Glomerular endothelial cell (primary cell): ENCODE data around the gene HOXC12. TPM values are rescaled to one million over a fixed set of nuclear protein-coding genes. Genes with fewer than 3 reads are reported as not detected.

ENCODE experiments used
- DNase-seq: peaks from one replicate; pipeline ENCODE4 v3.0.0-alpha.2; 2011; ENCODE audit warnings: low read depth, low spot score; ENCODE audit errors: extremely low read depth
- total RNA-seq: library from RNA; depleted of rRNA; stranded (reverse); fragments of >200 nt; gene quantifications from 2 replicates; pipeline ENCODE4 v1.2.3, GENCODE V29; 2015

Gene HOXC12, protein sequence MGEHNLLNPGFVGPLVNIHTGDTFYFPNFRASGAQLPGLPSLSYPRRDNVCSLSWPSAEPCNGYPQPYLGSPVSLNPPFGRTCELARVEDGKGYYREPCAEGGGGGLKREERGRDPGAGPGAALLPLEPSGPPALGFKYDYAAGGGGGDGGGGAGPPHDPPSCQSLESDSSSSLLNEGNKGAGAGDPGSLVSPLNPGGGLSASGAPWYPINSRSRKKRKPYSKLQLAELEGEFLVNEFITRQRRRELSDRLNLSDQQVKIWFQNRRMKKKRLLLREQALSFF
- not detected in 2 replicates for total RNA-seq

DNA sequence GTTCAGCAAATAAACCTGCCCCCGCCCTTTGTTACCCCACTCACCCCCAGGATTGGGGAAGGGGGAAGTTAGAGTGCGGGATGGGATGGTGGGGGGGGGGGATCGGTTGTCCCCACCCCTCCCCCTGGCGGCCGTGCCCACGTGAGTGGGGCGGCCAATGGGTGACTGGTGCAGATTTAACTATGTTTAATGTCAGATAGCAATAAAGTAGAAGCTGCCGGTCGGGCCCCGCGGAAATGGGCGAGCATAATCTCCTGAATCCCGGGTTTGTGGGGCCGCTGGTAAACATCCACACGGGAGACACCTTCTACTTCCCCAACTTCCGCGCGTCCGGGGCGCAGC, at the start of gene HOXC12:
HOXC12 (plus strand) TSS at position 210 of the 342 bp plus-strand sequence; CDS start at position 237, 27 bp downstream.
- no peak for DNase-seq

DNA sequence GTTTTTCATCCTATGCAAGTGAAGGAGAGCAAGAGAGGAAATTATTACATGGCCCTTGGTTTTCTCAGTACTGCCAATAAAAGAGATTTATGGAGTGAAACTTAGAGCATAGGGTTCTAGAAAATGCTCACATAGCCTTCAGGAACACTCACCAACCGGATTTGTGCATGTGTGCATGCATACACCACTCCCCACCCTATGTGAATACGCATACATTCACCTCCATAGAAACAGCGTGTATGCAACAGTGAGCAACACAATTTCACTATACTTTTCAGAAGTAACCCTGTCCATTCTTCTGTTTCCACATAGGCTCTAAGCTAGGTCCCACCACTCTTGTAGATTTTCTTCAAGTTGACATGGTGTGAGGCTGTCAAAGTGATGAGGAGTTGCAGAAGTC, 47.6 kb upstream of the HOXC12 start:
- no peak for DNase-seq

DNA sequence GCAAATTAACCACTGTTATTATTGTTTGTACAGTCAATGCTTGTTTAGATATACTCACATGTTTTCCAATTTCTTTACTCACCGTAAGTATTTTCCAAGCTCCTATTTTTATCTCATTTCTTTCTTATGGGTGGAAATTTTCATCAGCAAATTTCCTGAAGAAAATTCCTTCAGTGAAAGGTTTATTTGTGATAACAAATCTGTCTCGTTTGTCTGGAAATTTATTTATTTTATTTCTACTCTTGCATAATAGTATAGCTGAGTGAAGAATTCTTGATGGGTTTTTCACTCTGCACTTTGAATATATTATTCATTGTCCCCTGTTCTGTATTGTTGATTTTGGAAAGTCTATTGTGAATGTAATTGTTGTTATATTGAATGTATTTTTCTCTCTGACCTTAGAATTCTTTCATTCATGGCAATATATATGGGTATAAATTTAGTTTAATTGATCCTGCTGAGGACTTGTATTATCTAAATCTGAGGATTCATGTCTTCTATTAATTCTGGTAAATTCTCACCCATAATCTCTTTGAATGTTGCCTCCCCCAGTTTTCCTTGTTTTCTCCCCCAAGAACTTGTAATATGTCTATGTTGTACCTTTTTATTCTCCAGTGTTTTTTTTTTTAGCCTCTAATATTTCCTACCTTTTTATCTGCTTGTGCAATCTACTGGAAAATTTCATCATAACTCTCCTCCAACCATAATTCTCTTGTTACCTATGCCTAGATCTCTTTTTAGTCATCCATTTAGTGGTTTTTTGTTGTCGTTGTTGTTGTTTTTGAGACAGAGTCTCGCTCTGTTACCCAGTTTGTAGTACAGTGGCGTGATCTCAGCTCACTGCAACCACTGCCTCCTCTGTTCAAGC, 37.7 kb upstream of the HOXC12 start:
- DNase-seq, result no peak

DNA sequence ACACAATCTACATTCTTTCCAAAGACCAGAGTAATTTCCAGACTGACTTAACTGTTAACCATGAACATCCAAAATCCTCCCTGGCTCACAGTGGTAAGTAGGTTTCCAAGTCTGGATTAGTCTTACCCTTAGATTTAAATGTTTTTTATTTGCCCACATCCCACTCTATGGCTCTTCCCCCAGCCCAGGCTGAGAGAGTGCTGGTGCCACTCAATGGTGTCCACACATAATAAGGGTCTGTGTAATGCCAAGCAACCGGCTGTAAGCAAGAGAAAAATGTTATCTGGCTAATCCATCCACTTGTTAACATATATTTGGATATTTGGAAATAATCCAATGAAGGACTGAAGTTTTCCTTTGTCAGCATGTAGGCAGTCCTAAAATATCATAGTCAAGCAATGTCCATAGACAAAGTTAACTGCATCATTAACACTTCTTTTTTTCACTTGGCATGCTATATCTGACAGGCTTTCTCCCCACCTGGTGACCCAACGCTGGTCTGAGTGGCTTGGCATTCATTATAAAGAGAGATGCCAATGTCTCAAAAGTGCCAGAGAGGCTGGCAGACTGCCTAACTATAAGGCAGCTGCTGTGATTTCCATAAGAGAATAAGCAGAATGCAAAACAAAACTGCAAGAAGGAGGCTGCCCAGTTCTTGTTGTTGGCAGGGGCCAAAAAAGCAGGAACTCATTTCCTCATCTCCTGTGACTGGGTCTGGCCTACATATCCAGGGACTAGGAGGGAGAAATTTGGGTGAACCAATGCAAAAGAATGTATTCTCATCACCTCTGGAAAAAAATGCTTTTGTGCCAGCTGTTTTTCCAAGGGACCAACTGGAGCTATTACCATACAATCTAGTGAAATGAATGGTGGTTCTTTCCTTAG, 29.9 kb upstream of the HOXC12 start:
- no peak for DNase-seq

DNA sequence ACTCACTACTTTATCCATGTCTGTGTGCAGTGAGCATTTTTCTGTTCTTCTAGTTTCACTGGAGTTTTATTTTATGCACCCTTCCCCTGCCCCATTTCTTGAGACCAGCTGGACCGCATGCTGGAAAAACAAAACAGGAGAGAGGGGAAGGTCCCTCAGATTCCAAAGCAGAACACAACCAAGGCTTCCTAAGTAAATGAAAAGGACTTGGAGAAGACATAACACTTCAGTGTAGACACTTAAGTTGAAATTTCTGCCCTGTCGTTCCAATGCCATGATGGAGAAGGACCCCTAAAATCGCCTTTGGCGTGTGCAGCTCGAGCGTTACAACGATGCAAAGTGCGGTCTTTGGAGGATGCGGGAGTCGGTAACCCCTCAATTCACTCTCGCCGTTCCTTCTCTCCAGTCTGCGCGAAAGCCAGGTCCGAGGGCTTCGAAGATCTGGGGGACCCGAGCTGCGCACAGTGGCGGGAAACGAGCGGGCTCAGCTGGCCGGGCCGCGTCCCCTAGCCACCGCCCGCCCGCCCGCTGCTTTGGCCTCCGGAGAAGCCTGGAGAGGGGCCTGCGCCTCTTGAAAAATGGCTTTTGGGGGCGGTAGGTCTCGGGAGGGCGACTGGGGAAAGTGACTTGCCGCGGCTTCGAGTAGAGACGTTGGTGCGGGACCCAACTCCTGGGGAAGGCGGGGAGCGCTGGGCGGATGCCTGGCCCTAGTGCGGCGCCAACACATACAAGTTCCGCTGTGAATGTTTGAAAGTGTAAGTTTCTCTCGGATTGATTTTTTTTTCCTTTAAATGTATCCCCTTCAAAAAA, 27.3 kb upstream of the HOXC12 start:
- DNase-seq, result no peak

DNA sequence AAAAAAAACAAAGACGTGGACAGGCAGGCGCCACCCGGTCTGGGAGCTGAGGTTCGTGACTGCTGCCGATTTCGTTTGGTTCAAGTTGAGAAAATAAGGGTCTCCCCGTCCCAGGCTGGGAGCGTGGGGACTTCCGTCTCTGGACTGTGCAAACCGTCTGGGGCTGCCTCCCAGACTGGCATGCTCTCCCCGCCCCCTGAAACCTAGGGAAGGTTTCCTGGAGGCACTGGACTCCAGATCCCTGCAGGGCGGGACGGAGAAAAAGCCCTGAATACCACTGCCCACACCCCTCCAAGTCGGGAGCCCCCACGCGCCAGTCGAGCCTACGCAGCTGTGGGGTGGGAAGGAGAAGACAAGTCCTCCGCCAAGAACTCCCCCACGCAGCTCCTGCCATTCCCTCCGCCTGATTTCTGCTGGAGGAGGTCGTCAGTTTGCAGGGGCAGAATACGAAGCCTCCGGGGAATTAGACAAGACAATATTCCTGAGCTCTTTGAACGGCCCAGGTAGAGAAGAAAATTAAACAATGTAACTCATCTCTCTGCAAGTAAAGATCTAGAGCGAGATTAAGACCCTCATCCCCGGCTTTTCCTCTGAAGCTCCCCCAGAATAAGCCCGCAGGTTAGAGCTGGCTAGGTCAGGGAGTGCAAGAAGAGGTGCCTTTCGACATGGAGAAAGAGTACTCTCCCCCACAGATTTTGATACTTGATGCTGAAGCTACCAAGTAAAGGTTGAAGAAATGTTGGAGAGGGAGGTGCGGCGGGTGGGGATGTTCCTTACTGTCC, 26.5 kb upstream of the HOXC12 start:
- no peak for DNase-seq

DNA sequence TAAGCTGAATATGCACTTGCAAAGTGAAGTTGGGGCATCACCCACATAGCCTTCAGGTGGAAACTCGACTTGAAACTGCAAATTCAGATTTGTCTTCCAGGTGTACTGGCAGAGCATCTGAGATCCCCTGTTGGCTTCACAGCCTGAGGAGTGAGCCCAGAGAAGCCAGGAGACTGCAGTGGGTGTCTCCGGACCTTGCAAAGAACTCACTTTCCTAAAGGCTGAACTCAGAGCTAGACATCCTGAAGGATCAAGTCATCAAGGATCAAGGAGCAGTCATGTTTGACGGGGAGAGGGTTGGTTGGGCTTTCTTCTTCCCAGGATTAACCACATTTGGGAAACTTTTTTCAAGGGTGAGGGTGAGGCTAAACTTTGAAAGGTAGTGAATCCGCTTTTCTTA, 25.2 kb upstream of the HOXC12 start:
- no peak for DNase-seq

DNA sequence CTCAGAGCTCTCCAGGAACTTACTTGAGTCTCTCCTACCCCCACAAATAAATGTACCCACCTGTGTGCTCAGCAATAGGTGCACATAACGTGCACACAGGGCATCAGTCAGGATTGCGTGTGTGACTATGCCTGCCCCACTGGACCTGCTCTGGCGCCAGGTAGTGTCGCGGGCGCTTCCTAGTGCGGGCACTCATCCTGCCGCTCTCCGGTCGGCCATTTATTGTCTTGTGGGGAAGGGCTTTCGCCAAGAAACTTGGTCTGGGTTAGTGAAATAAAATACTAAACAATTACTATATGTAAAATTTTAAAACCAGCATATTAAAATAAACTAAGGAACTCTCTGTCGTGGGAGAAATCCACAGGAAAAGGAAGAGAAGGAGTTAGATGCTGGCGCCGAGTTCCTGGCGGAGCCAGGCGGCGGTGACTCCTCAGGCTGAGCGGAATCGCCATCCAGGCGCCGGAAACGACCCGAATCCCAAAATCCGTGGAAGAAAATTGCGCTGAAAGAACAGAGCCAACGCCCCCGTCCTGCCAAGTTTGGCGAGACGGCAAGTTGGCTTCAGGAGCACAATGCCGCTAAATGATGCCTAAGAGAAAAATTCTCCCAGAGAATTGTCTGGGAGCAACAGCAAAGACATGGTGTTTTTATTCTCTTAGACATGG, 24.0 kb upstream of the HOXC12 start:
- no peak for DNase-seq

DNA sequence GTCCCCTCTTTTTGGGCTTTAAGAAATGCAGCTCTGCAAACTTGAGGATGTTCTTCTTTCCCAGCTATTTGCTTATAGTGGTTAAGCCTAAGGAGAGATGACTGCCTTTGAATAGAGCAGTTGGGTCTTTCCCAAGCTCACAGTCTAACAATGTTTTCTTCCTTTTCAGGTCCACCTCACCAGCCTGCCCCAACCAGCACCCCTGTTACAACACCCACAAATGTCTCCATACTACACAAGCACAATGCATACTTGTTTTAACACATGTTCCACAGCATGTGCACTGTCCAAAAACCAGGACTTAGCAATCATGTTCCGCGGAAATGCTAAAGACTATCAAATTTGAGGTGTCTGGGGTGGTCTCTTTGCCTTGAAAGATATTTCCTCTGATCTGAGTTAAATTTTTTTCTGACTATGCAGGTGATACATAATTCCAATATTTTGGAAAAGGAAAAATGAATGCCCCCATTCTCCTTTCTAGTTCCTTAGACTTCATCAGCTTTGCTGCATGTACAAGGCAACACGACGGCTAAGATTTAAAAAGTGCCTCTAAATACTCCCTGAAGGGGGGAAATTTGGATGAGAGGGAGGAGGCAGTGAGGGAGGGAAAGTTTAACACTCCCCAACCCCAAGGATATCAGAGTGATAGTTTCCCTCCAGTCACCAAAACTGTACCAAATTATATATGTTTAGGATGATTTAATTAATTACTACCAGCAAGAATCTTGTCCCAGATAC, 22.7 kb upstream of the HOXC12 start:
- DNase-seq, result no peak

DNA sequence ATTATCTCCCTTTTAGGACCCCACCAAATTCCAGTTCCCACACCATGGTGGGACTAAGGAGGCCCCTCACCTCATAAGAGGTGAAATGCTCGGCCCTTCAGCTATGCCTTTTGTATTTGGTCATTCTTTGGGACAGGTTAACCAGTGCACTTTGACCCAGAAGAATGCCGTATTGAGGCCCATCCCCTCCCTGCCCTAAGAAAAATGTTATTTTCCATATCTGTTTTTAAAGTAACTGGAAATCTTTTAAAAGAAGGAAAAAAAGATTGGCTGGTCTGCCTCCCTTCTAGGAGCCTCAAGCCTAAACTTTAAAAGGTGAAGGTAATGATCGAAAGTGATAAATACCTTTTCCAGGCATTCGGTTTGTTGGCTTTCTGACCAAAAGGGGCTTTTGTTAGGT, 21.8 kb upstream of the HOXC12 start:
- DNase-seq, result no peak

DNA sequence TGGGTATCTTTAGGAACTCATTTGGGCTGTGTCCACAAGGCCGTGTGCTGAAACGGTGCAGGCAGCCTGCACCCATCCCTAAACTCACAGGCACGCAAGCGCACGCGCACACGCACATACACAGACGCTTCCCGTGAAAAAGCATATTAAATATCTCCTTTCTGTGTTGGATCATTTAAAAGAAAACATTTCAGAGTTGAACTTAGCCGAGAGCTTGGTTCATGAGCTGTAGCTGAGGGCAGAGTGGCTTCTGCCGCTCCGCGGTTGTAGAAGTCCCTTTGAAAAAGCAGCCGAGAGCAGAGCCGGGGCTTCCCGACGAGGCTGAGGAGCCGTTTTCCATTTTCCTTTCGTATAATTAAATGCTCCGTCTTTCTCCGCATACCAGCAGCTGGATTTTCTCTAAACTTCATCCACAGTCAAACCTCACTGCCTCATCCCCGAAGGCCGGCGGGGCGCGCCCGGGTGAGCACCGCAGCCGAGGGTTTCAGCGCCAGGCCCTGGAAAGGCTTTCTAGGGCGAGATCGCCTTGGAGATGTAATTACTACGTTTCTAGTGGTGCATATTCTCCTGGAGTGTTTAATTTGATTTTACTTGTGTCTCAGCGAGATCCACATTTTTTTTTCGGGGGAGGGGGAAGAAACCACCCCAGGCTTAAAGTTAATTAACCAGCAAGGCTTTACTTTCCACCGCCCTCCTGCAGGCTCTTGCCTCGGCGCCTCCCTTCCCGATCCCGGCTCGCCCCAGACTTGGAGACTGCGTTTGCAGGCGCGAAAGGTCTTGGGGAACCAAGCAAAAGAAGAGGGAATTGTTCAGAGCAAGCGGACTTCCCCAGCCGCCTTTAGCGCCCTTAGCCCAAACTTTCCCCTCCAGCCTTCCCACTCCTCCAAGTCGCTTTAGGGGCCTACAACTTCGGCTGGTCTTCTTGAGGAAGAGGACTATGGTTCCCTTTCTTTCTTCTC, 19.0 kb upstream of the HOXC12 start:
- DNase-seq, result no peak

DNA sequence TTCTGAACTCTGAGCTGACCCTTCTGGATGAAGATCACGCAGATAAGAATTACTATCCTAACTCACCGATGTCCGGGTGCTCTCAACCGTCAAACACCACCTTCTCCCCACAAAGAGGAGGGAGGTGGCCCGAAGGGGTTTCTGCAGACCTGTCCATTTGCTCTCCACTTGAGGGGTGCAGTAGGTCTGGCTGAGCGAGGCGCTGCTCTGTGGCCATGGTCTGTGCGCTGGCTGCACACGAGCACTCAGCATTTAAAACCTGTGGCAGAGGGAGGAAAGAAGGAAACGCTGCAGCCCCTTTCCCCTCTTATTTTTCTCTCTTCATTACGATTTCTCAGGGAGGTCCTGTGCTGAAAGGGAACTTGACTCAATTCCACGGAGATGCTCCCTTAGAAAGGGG, 17.6 kb upstream of the HOXC12 start:
- no peak for DNase-seq

DNA sequence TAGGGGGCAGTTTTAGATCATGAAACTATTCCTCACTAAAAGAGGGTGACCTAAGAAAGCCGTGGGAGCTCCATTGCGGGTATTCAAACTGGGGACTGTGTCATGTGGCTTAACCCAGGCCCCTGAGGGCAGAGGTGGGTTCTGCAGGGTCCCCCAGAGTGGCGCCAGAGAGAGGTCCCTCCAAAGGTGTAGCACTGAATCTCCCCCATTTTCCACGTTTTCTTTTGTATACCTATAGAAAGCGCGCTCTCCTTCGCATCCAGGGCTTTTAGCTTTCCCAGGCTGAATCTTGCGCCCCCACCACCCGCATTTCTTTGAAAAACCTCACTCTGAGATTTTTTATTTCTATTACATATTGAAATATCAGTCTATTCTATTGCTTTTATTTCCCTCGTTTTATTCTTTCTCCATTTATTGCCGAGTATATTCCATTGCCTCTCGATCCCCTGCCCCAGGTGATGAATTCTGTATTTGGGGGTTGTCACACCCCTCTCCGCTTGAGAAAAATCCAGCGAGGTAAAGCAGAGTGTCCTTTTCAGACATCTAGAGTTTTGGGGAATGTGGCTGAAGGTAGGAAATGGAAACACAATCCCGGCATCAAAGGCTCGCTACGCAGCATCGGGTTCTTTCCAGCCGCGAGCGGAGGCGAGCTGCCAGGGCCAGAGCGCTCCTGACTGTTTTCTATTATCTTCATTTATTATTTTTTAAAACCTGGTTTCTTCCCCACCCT, 16.9 kb upstream of the HOXC12 start:
- DNase-seq, result no peak

DNA sequence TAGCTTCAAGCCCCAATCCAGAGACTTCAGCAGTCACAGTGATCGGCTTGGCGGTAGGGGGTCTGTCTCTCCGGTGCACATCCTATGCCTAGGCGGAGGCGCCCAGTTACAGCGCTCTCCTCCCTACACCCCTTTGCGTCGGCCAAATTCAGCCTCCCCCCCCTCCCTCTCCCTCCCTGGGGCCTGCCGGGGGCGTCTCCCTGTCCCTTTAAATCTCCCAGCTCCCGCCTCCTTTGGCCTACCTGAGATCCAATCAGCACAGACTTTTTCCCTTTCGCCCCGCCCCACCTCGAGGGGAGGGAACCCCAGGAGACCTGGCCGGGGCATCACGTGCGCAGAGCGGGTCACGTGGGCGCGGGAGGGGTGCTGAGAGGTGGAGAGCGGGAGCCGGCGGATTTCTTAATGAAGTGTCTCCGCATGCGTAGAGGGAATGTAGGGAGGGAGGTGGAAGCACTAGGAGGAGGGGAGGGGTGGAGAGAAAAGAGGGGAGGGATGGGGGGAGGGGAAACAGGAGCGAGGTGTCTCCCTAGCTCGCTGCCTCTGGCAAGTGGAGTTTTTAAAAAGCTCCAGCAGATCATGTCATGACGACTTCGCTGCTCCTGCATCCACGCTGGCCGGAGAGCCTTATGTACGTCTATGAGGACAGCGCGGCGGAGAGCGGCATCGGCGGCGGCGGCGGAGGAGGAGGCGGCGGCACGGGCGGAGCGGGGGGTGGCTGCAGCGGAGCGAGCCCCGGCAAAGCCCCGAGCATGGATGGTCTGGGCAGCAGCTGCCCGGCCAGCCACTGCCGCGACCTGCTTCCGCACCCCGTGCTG, 16.2 kb upstream of the HOXC12 start, which contains the start of gene HOXC13:
HOXC13 (plus strand) TSS at position 506 of the 815 bp plus-strand sequence; CDS start at position 582, 76 bp downstream.
- no peak for DNase-seq
